CD14-positive monocyte (primary cell): Measurements from ENCODE around the gene ITPR3. TPM values are rescaled to one million over a fixed set of nuclear protein-coding genes. Genes with fewer than 3 reads are reported as not detected.

Experiments used
- DNase-seq, 3 donors: peaks; one replicate each; pipeline ENCODE4 v3.0.0-alpha.2; 2011 to 2022
- H2AFZ ChIP-seq: 2 replicates; pipeline ENCODE4 v1.6.0; 2012; ENCODE audit warnings: mild to moderate bottlenecking, low read depth, low read length, inconsistent platforms; ENCODE audit not compliant: insufficient read depth, poor library complexity, severe bottlenecking
- H3K27ac ChIP-seq, 2 donors: 1 replicate in 1 of 2; 2 replicates in 1 of 2; pipeline ENCODE4 v1.5.1; 2012 to 2013; ENCODE audit warnings: low read length in 2 of 2, control low read depth in 1 of 2, inconsistent platforms in 1 of 2, low read depth in 1 of 2, mild to moderate bottlenecking in 1 of 2
- H3K27me3 ChIP-seq, 2 donors: one replicate each; pipeline versions ENCODE4 v1.6.0 to v1.6.1; 2011 to 2013; ENCODE audit warnings: low read length in 2 of 2; ENCODE audit not compliant: control insufficient read depth in 2 of 2, insufficient read depth in 2 of 2
- H3K36me3 ChIP-seq, 2 donors: replicated peaks in 1 of 2; 1 replicate in 1 of 2; 2 replicates in 1 of 2; pipeline versions ENCODE4 v1.5.1 to v1.6.1; 2012 to 2013; ENCODE audit warnings: low read length in 2 of 2, control low read depth in 1 of 2, inconsistent platforms in 1 of 2, mild to moderate bottlenecking in 1 of 2; ENCODE audit not compliant: insufficient read depth in 2 of 2, control insufficient read depth in 1 of 2
- H3K4me1 ChIP-seq, 2 donors: 1 replicate in 1 of 2; 2 replicates in 1 of 2; pipeline versions ENCODE4 v1.5.1 to v1.6.1; 2012 to 2013; ENCODE audit warnings: low read length in 2 of 2, control low read depth in 1 of 2, inconsistent platforms in 1 of 2, mild to moderate bottlenecking in 1 of 2, moderate library complexity in 1 of 2; ENCODE audit not compliant: insufficient read depth in 2 of 2, control insufficient read depth in 1 of 2
- H3K4me2 ChIP-seq: replicated peaks from 2 replicates; pipeline ENCODE3; 2012; ENCODE audit warnings: low read length, moderate library complexity, mild to moderate bottlenecking; ENCODE audit not compliant: poor library complexity, severe bottlenecking; ENCODE audit errors: extremely low read depth
- H3K4me3 ChIP-seq, 3 experiments: fragments of 200-600 bp in 1 of 3; sonication (generic) in 1 of 3; replicated peaks in 1 of 3; 1 replicate in 2 of 3; 2 replicates in 1 of 3; pipeline ENCODE4 v1.5.1; 2011 to 2013; ENCODE audit warnings: low read length in 3 of 3, mild to moderate bottlenecking in 3 of 3, control low read depth in 2 of 3, low read depth in 2 of 3, inconsistent platforms in 1 of 3, moderate library complexity in 1 of 3
- H3K79me2 ChIP-seq: 2 replicates; pipeline ENCODE4 v1.6.0; 2012; ENCODE audit warnings: mild to moderate bottlenecking, control low read depth, inconsistent platforms, low read length, moderate library complexity; ENCODE audit not compliant: insufficient read depth
- H3K9ac ChIP-seq: 2 replicates; pipeline ENCODE4 v1.6.0; 2017; ENCODE audit warnings: low read length, mild to moderate bottlenecking; ENCODE audit not compliant: insufficient read depth, poor library complexity, severe bottlenecking
- H3K9me3 ChIP-seq, 2 donors: replicated peaks in 1 of 2; 1 replicate in 1 of 2; 2 replicates in 1 of 2; pipeline versions ENCODE4 v1.5.1 to v1.6.1; 2012 to 2013; ENCODE audit warnings: low read length in 2 of 2, control low read depth in 1 of 2; ENCODE audit not compliant: control insufficient read depth in 1 of 2, insufficient read depth in 1 of 2
- H4K20me1 ChIP-seq: 2 replicates; pipeline ENCODE4 v1.6.0; 2012; ENCODE audit warnings: mild to moderate bottlenecking, low read length, control low read depth, moderate library complexity; ENCODE audit not compliant: insufficient read depth
- H3K27ac Mint-ChIP-seq, 7 donors: one replicate each; pipeline ENCODE4 v1.8.0; 2020; ENCODE audit warnings: mild to moderate bottlenecking in 7 of 7, mixed read lengths in 7 of 7, moderate library complexity in 6 of 7, inconsistent platforms in 2 of 7
- H3K27me3 Mint-ChIP-seq, 3 donors: one replicate each; pipeline ENCODE4 v1.8.0; 2021 to 2022; ENCODE audit warnings: low read depth in 3 of 3, mild to moderate bottlenecking in 3 of 3, mixed read lengths in 3 of 3, moderate library complexity in 3 of 3, inconsistent platforms in 1 of 3
- H3K36me3 Mint-ChIP-seq, 2 donors: one replicate each; pipeline ENCODE4 v1.8.0; 2020; ENCODE audit warnings: mixed read lengths in 2 of 2, inconsistent platforms in 1 of 2, mild to moderate bottlenecking in 1 of 2
- H3K4me1 Mint-ChIP-seq: one replicate; pipeline ENCODE4 v1.8.0; 2020; ENCODE audit warnings: mild to moderate bottlenecking, mixed read lengths
- H3K4me3 Mint-ChIP-seq, 2 donors: one replicate each; pipeline ENCODE4 v1.8.0; 2020; ENCODE audit warnings: mild to moderate bottlenecking in 2 of 2, mixed read lengths in 2 of 2, moderate library complexity in 1 of 2
- H3K9me3 Mint-ChIP-seq, 7 donors: one replicate each; pipeline ENCODE4 v1.8.0; 2020 to 2022; ENCODE audit warnings: mixed read lengths in 7 of 7, mild to moderate bottlenecking in 6 of 7, moderate library complexity in 6 of 7, inconsistent platforms in 2 of 7
- WGBS: methylation state at CpG from one replicate; pipeline ENCODE4 v1.1.5; 2013; ENCODE audit warnings: missing lambda C conversion rate; ENCODE audit not compliant: insufficient coverage; 5-methylcytosine and 5-hydroxymethylcytosine counted together
- intact Hi-C, 2 donors: fragments of 100-400 bp; cut with micrococcal nuclease; formaldehyde crosslinking; loops; one replicate each; pipeline versions ENCODE4 v1.15.0 to v1.15.1; 2023
- polyA plus RNA-seq, 3 donors: library from polyadenylated mRNA; depleted of rRNA in 1 of 3; unstranded in 2 of 3; stranded (reverse) in 1 of 3; fragments of 300-500 nt in 2 of 3; fragments of >200 nt in 1 of 3; fragmentation: Illumina TruSeq in 2 of 3; gene quantifications; 1 replicate in 2 of 3; 2 replicates in 1 of 3; pipeline ENCODE4 v1.2.3, GENCODE V29; 2012 to 2021
- TF ChIP-seq, protein P1 (sequence below): fragments of 200-600 bp; IDR thresholded peaks from one replicate; pipeline ENCODE4 v1.8.0; 2022; ENCODE audit warnings: antibody characterized with exemption, mild to moderate bottlenecking

Gene ITPR3
- polyA plus RNA-seq, 3 donors, result 1.8 TPM; not detected in 2

GRCh38 chr6:33604941-33605854 lies 15.9 kb upstream of the ITPR3 start:
- H3K9me3 ChIP-seq, result no peaks in the 10 kb centered on the region
- Mint-ChIP-seq H3K4me3 (no peak overlapping the region), H3K27ac (peak overlapping the region in 1 of 7 donors; percentile 36), H3K4me1 (peaks cover 8% of the 10 kb centered on the region), H3K9me3 (peaks cover 0 to 6% (median 0%) of the 10 kb centered on the region in 7 donors), H3K36me3 (no peaks in the 10 kb centered on the region), H3K27me3 (peaks cover 1 to 10% (median 2%) of the 10 kb centered on the region in 3 donors)
- WGBS, result 26% methylated on average over 2 of the region's 4 CpGs
- intact Hi-C loops, result no loop called here
- no peak overlapping the region for H3K9ac ChIP-seq
- no peak overlapping the region for H3K4me3 ChIP-seq
- no peak overlapping the region for H2AFZ ChIP-seq
- H3K27ac ChIP-seq, result no peak overlapping the region
- no peaks in the 10 kb centered on the region for H3K27me3 ChIP-seq
- no peak overlapping the region for H3K4me2 ChIP-seq
- TF ChIP-seq, protein P1, sequence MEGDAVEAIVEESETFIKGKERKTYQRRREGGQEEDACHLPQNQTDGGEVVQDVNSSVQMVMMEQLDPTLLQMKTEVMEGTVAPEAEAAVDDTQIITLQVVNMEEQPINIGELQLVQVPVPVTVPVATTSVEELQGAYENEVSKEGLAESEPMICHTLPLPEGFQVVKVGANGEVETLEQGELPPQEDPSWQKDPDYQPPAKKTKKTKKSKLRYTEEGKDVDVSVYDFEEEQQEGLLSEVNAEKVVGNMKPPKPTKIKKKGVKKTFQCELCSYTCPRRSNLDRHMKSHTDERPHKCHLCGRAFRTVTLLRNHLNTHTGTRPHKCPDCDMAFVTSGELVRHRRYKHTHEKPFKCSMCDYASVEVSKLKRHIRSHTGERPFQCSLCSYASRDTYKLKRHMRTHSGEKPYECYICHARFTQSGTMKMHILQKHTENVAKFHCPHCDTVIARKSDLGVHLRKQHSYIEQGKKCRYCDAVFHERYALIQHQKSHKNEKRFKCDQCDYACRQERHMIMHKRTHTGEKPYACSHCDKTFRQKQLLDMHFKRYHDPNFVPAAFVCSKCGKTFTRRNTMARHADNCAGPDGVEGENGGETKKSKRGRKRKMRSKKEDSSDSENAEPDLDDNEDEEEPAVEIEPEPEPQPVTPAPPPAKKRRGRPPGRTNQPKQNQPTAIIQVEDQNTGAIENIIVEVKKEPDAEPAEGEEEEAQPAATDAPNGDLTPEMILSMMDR, result no peak
- peak in 2 of 3 donors; percentile 11 to 35 for DNase-seq
- H3K4me1 ChIP-seq, result peaks cover 13% of the 10 kb centered on the region in 2 donors
- H4K20me1 ChIP-seq, result no peaks in the 10 kb centered on the region
- no peaks in the 10 kb centered on the region for H3K36me3 ChIP-seq
- H3K79me2 ChIP-seq, result no peaks in the 10 kb centered on the region

DNA sequence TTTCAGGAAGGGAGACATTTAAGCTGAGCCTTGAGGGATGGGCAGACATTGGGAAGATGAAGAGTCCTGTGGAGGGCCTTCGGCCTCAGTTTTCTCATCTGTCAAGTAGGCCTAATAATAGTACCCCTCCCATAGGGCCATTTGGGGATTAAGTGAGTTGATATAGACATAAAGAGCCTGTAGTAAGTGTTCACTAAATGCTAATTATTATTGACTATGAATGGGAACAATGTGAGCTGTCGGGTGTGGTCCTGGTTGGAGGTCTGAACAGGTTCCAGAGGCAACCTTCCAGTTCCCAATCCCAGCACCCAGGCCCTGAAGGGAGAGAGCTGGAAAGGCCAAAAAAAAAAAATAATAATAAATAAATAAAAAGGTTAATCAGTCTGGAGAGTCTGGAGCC lies 14.5 kb upstream of the ITPR3 start:
- no peak overlapping the region for H3K27ac Mint-ChIP-seq
- no peaks in the 10 kb centered on the region for H3K9me3 ChIP-seq
- no peak overlapping the region for H3K27ac ChIP-seq
- H3K4me3 Mint-ChIP-seq, result no peak overlapping the region
- peaks cover 8% of the 10 kb centered on the region for H3K4me1 Mint-ChIP-seq
- no peak overlapping the region for H3K4me2 ChIP-seq
- peaks cover 13% of the 10 kb centered on the region in 2 donors for H3K4me1 ChIP-seq
- TF ChIP-seq, protein P1, result no peak
- H3K36me3 ChIP-seq, result no peaks in the 10 kb centered on the region
- intact Hi-C loops, result no loop called here
- H3K27me3 ChIP-seq, result no peaks in the 10 kb centered on the region
- peaks cover 0 to 6% (median 0%) of the 10 kb centered on the region in 7 donors for H3K9me3 Mint-ChIP-seq
- H3K79me2 ChIP-seq, result no peaks in the 10 kb centered on the region
- peaks cover 0 to 10% (median 1%) of the 10 kb centered on the region in 3 donors for H3K27me3 Mint-ChIP-seq
- H3K4me3 ChIP-seq, result no peak overlapping the region
- H3K36me3 Mint-ChIP-seq, result no peaks in the 10 kb centered on the region
- WGBS, result no CpG with 5 or more reads among the region's 2 CpGs
- H4K20me1 ChIP-seq, result no peaks in the 10 kb centered on the region
- DNase-seq, result no peak
- no peak overlapping the region for H3K9ac ChIP-seq
- no peak overlapping the region for H2AFZ ChIP-seq
